Measurements from ENCODE around the gene SEPTIN10. TPM values are rescaled to one million over a fixed set of nuclear protein-coding genes. Genes with fewer than 3 reads are reported as not detected.

Gene SEPTIN10
- total RNA-seq, 1 donor from 2014 or later = 69.2 TPM

- Mint-ChIP-seq H3K36me3 (no peaks in the 10 kb centered on the region), H3K27ac (no peak overlapping the region), H3K4me3 (no peak overlapping the region), H3K4me1 (peaks cover 9% of the 10 kb centered on the region), H3K9me3 (no peaks in the 10 kb centered on the region), H3K27me3 (ENCODE audit: low read depth) (no peaks in the 10 kb centered on the region)
- no peak for TF ChIP-seq CTCF (IDR thresholded peaks at IDR 0.05; ENCODE audit: unreplicated experiment)
- DNase-seq (ENCODE audit: low spot score in 2 of 2, unreplicated experiment in 2 of 2) = no peak
Measured at GRCh38 chr2:109528811-109529501, 84.8 kb downstream of the SEPTIN10 start.

GRCh38 chr2:109527846-109528705, 85.7 kb downstream of the SEPTIN10 start:
- H3K9me3 Mint-ChIP-seq = no peaks in the 10 kb centered on the region
- no peak for TF ChIP-seq CTCF (IDR thresholded peaks at IDR 0.05; ENCODE audit: unreplicated experiment)
- no peak overlapping the region for H3K4me3 Mint-ChIP-seq
- no peaks in the 10 kb centered on the region for H3K36me3 Mint-ChIP-seq
- no peak overlapping the region for H3K27ac Mint-ChIP-seq
- peaks cover 2% of the 10 kb centered on the region for H3K4me1 Mint-ChIP-seq
- H3K27me3 Mint-ChIP-seq (ENCODE audit: low read depth) = no peaks in the 10 kb centered on the region
- no peak for DNase-seq (ENCODE audit: low spot score in 2 of 2, unreplicated experiment in 2 of 2)

GRCh38 chr2:109527079-109527478, 86.7 kb downstream of the SEPTIN10 start:
- Mint-ChIP-seq H3K27me3 (ENCODE audit: low read depth) (no peaks in the 10 kb centered on the region), H3K4me3 (no peak overlapping the region), H3K27ac (no peak overlapping the region), H3K4me1 (no peaks in the 10 kb centered on the region), H3K9me3 (no peaks in the 10 kb centered on the region), H3K36me3 (no peaks in the 10 kb centered on the region)
- no peak for DNase-seq (ENCODE audit: low spot score in 2 of 2, unreplicated experiment in 2 of 2)
- no peak for TF ChIP-seq CTCF (IDR thresholded peaks at IDR 0.05; ENCODE audit: unreplicated experiment)

GRCh38 chr2:109526442-109526970, 87.3 kb downstream of the SEPTIN10 start:
- Mint-ChIP-seq H3K9me3 (no peaks in the 10 kb centered on the region), H3K36me3 (no peaks in the 10 kb centered on the region), H3K27ac (no peak overlapping the region), H3K4me3 (no peak overlapping the region), H3K4me1 (no peaks in the 10 kb centered on the region), H3K27me3 (ENCODE audit: low read depth) (no peaks in the 10 kb centered on the region)
- no peak for TF ChIP-seq CTCF (IDR thresholded peaks at IDR 0.05; ENCODE audit: unreplicated experiment)
- no peak for DNase-seq (ENCODE audit: low spot score in 2 of 2, unreplicated experiment in 2 of 2)

GRCh38 chr2:109525836-109526235, 87.9 kb downstream of the SEPTIN10 start:
- no peak for DNase-seq (ENCODE audit: low spot score in 2 of 2, unreplicated experiment in 2 of 2)
- no peak overlapping the region for H3K27ac Mint-ChIP-seq
- TF ChIP-seq CTCF (IDR thresholded peaks at IDR 0.05; ENCODE audit: unreplicated experiment) = no peak
- H3K27me3 Mint-ChIP-seq (ENCODE audit: low read depth) = no peaks in the 10 kb centered on the region
- H3K4me3 Mint-ChIP-seq = no peak overlapping the region
- H3K36me3 Mint-ChIP-seq = no peaks in the 10 kb centered on the region
- H3K9me3 Mint-ChIP-seq = no peaks in the 10 kb centered on the region
- no peaks in the 10 kb centered on the region for H3K4me1 Mint-ChIP-seq

Data from mesothelial cell of epicardium (in vitro differentiated cells).